K562 (cell line): ENCODE data around the gene DHX57. TPM values are rescaled to one million over a fixed set of nuclear protein-coding genes. Genes with fewer than 3 reads are reported as not detected.

Experiments used
- ATAC-seq: fragments of 200-7000 bp; cut with Tn5 transposase; 3 replicates; pipeline ENCODE4 v1.9.1; 2020; ENCODE audit warnings: moderate library complexity
- BruUV-seq: library from RNA; stranded (reverse); fragments of 400-500 nt; replicated peaks from 2 replicates; lab custom pipeline; 2021; lab: Mats Ljungman, UMichigan
- CTCF ChIA-PET: fragments of 300-600 bp; formaldehyde crosslinking; extraction: SDS; loops from one replicate; lab custom pipeline; 2021; ENCODE audit warnings: low intra/inter-chr PET ratio; lab: Yijun Ruan, JAX
- POLR2A ChIA-PET: fragments of 300-600, 350-650 bp; sonication (Branson Sonifier 250); formaldehyde crosslinking; extraction: SDS; loops from one replicate; lab custom pipeline; 2021; ENCODE audit warnings: antibody characterized with exemption, inconsistent platforms; lab: Yijun Ruan, JAX
- DNase-seq, 4 experiments: peaks; one replicate each; pipeline versions ENCODE4 v3.0.0 to v3.0.0-alpha.2; 2011 to 2018; ENCODE audit warnings: low spot score in 3 of 4, mixed read lengths in 3 of 4; ENCODE audit errors: extremely low read depth in 1 of 4
- FAIRE-seq: peaks from 2 replicates; lab custom pipeline; 2011; peaks lifted over from hg19 to GRCh38; lab: Jason Lieb, UNC
- H2AFZ ChIP-seq: 2 replicates; pipeline ENCODE4 v1.6.0; 2011; ENCODE audit warnings: low read depth, low read length, control low read depth, inconsistent platforms
- H3K27ac ChIP-seq: fragments of 200-600 bp; 3 replicates; pipeline ENCODE4 v1.8.0; 2011; ENCODE audit warnings: low read depth, mild to moderate bottlenecking, control low read depth, inconsistent platforms, low read length, moderate library complexity, mixed read lengths; ENCODE audit errors: extremely low read depth
- H3K27me3 ChIP-seq, 2 experiments: fragments of 300-600 bp in 1 of 2; 2 replicates in 1 of 2; 3 replicates in 1 of 2; pipeline versions ENCODE4 v1.6.0 to v1.8.0; 2011; ENCODE audit warnings: inconsistent platforms in 2 of 2, low read length in 2 of 2, mild to moderate bottlenecking in 1 of 2, mixed read lengths in 1 of 2, moderate library complexity in 1 of 2; ENCODE audit not compliant: control insufficient read depth in 2 of 2, insufficient read depth in 2 of 2
- H3K36me3 ChIP-seq: fragments of 300-600 bp; 3 replicates; pipeline ENCODE4 v1.8.0; 2011; ENCODE audit warnings: mild to moderate bottlenecking, low read length, inconsistent platforms; ENCODE audit not compliant: control insufficient read depth, insufficient read depth
- H3K4me1 ChIP-seq, 2 experiments: fragments of 200-600 bp in 1 of 2; replicated peaks in 1 of 2; 2 replicates in 1 of 2; 3 replicates in 1 of 2; pipeline versions ENCODE4 v1.5.1 to v1.8.0; 2011; ENCODE audit warnings: inconsistent platforms in 2 of 2, low read length in 2 of 2, mild to moderate bottlenecking in 1 of 2, mixed read lengths in 1 of 2, moderate library complexity in 1 of 2; ENCODE audit not compliant: control insufficient read depth in 2 of 2, insufficient read depth in 2 of 2
- H3K4me2 ChIP-seq: 2 replicates; pipeline ENCODE4 v1.6.1; 2011; ENCODE audit warnings: low read length, control low read depth, inconsistent platforms, mixed read lengths; ENCODE audit not compliant: insufficient read depth
- H3K4me3 ChIP-seq: fragments of 200-600 bp; sonication (generic), shearing (Covaris generic); 2 replicates; pipeline ENCODE4 v1.5.1; 2016; ENCODE audit warnings: control low read depth, inconsistent platforms
- H3K79me2 ChIP-seq: fragments of 200-600 bp; 3 replicates; pipeline ENCODE4 v1.8.0; 2011; ENCODE audit warnings: low read length, inconsistent platforms; ENCODE audit not compliant: control insufficient read depth, insufficient read depth
- H3K9ac ChIP-seq, 2 experiments: 2 replicates each; pipeline versions ENCODE4 v1.6.0 to v1.6.1; 2011; ENCODE audit warnings: low read depth in 2 of 2, low read length in 2 of 2, control low read depth in 1 of 2, inconsistent platforms in 1 of 2, mild to moderate bottlenecking in 1 of 2, mixed read lengths in 1 of 2; ENCODE audit not compliant: insufficient read depth in 1 of 2
- H3K9me1 ChIP-seq: one replicate; pipeline ENCODE4 v1.6.0; 2011; ENCODE audit warnings: inconsistent platforms, mild to moderate bottlenecking, low read length, moderate library complexity; ENCODE audit not compliant: control insufficient read depth, insufficient read depth
- H3K9me3 ChIP-seq: replicated peaks from 2 replicates; pipeline ENCODE4 v1.5.1; 2011; ENCODE audit warnings: low read depth, low read length, inconsistent platforms; ENCODE audit not compliant: control insufficient read depth, insufficient read depth
- H4K20me1 ChIP-seq: replicated peaks from 2 replicates; pipeline ENCODE4 v1.6.1; 2011; ENCODE audit warnings: low read length, inconsistent platforms, mixed read lengths; ENCODE audit not compliant: control insufficient read depth, insufficient read depth
- ADNP ChIP-seq: fragments of 200-800 bp; sonication (Bioruptor generic); IDR thresholded peaks from 2 replicates; pipeline ENCODE4 v1.6.1; 2016; ENCODE audit warnings: missing genetic modification characterization, missing compliant biosample characterization
- BCOR ChIP-seq: fragments of 450-650 bp; IDR thresholded peaks from 2 replicates; pipeline ENCODE4 v1.6.1; 2016
- CBX8 ChIP-seq: fragments of 200-600 bp; sonication (generic); IDR thresholded peaks from 2 replicates; pipeline ENCODE4 v1.6.1; 2012; ENCODE audit warnings: borderline replicate concordance, mixed run types, low read depth, mild to moderate bottlenecking, moderate library complexity, mixed read lengths, low read length, control low read depth, inconsistent platforms; ENCODE audit not compliant: poor library complexity, severe bottlenecking; ENCODE audit errors: extremely low read depth
- ELF2 ChIP-seq: fragments of 250-450 bp; sonication (Bioruptor Pico); IDR thresholded peaks from 2 replicates; pipeline ENCODE4 v1.5.0; 2021; ENCODE audit warnings: mild to moderate bottlenecking
- ELK1 ChIP-seq: sonication (generic); formaldehyde crosslinking; IDR thresholded peaks from 2 replicates; pipeline ENCODE4 v1.8.1; 2022; ENCODE audit warnings: missing genetic modification reagents
- FOS ChIP-seq: IDR thresholded peaks from 3 replicates; pipeline ENCODE4 v1.6.1; 2011; ENCODE audit not compliant: insufficient read length; ENCODE audit errors: extremely low read depth
- HDGF ChIP-seq: fragments of 450-650 bp; IDR thresholded peaks from 2 replicates; pipeline ENCODE4 v1.6.1; 2016
- LARP7 ChIP-seq: fragments of 450-650 bp; IDR thresholded peaks from 2 replicates; pipeline ENCODE4 v1.6.1; 2016
- MIER1 ChIP-seq: fragments of 450-650 bp; IDR thresholded peaks from 2 replicates; pipeline ENCODE4 v1.6.1; 2016; ENCODE audit warnings: antibody characterized with exemption, mild to moderate bottlenecking, low read depth
- MTA1 ChIP-seq: fragments of 450-650 bp; IDR thresholded peaks from 2 replicates; pipeline ENCODE4 v1.6.1; 2017; ENCODE audit warnings: borderline replicate concordance
- RBM14 ChIP-seq: fragments of 200-400 bp; formaldehyde crosslinking; IDR thresholded peaks from 2 replicates; pipeline ENCODE4 v1.6.1; 2018; ENCODE audit warnings: low read depth, mild to moderate bottlenecking, low read length, moderate library complexity, borderline replicate concordance; ENCODE audit not compliant: insufficient read depth
- RBM25 ChIP-seq: fragments of 200-400 bp; formaldehyde crosslinking; IDR thresholded peaks from 2 replicates; pipeline ENCODE4 v1.6.1; 2018; ENCODE audit warnings: low read length, low read depth, moderate library complexity; ENCODE audit not compliant: severe bottlenecking
- RBM39 ChIP-seq: fragments of 200-400 bp; formaldehyde crosslinking; optimal IDR thresholded peaks from 2 replicates; pipeline ENCODE3; 2018; ENCODE audit warnings: low read depth, low read length
- THRAP3 ChIP-seq: fragments of 450-650 bp; IDR thresholded peaks from 2 replicates; pipeline ENCODE4 v1.6.1; 2016; ENCODE audit warnings: mild to moderate bottlenecking, inconsistent platforms, borderline replicate concordance
- WGBS: fragments of 100-300 bp; shearing (Covaris generic); methylation state at CpG from one replicate; pipeline ENCODE4 v1.1.6; 2016; ENCODE audit warnings: low coverage, mixed read lengths; ENCODE audit not compliant: insufficient coverage; ENCODE audit errors: missing lambda C conversion rate; 5-methylcytosine and 5-hydroxymethylcytosine counted together
- in situ Hi-C: fragments of 300-500 bp; cut with MboI; formaldehyde crosslinking; loops from 4 replicates; pipeline ENCODE4 v1.15.0; 2018; ENCODE audit warnings: inconsistent platforms, mixed read lengths
- intact Hi-C: fragments of 100-400 bp; cut with micrococcal nuclease; formaldehyde crosslinking; loops from 2 replicates; pipeline ENCODE4 v1.14.2; 2022
- polyA plus RNA-seq, 8 experiments: library from polyadenylated mRNA; depleted of rRNA in 4 of 8; stranded (reverse) in 5 of 8; unstranded in 3 of 8; fragments of >200 nt; fragmentation: Nextera tagmentation in 2 of 8; fragmentation: Illumina TruSeq in 1 of 8; extraction: Ambion mirVana in 2 of 8; extraction: Trizol in 1 of 8; gene quantifications; 2 replicates each; pipeline versions ENCODE4 v1.2.1 to v1.2.3, GENCODE V29; 2011 to 2014; ENCODE audit warnings: inconsistent platforms in 1 of 8, missing spikeins in 1 of 8
- total RNA-seq, 7 experiments: library from RNA; depleted of rRNA in 6 of 7; stranded (reverse); fragments of >200 nt in 6 of 7; fragmentation: Illumina TruSeq in 2 of 7; extraction: Trizol in 2 of 7; gene quantifications; 2 replicates each; pipeline versions ENCODE4 v1.2.1 to v1.2.3, GENCODE V29; 2011 to 2021; ENCODE audit warnings: low replicate concordance in 1 of 7

Gene DHX57
- total and polyA plus RNA-seq, 9 of the 15 experiments (the other 6 are each of a cell fraction or from before 2014, with no cell fraction given), result 7.4 to 23.6 (median 17.9) TPM

DNA sequence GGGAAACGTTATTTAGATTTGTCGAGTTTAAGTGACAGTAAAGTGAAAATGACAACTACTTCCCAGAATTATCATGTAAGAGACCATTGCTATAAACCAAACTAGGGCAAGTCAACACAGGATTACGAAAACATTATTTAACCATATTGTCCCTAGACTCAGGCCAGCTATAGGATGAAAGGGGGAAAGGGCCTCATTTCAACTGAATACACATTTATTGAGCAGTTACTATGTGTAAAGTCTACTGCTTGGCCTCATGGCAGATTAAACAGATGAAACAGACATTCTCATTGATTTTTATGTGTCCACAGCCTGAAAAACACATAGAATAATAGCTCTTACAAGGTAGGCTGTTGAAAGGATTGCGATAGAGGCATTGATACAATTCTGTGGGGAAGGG is 46.7 kb upstream of the DHX57 start (continued):
- TF ChIP-seq FOS (no peak), ADNP (no peak), LARP7 (no peak), RBM39 (no peak)
- TF ChIP-seq, all 486 proteins: peak for 0

DNA sequence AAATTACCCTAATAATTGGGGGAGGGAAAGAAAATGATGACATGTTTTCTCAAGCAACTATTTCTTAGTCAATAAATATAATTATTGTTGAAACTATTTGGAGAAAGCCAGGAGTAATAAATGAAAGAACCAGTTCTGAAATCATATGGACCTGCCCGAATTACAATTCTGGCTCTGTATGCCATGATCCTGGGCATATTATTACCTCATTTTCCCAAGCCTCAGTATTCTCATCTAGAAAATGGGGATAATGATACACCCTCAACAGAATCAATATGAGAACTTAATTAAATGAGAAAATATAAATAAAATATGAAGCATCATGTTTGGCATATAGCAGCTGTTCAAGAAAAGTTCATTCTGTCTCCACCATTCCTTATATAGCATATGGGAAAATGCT is 36.9 kb upstream of the DHX57 start:
- Histone ChIP-seq H3K4me3 (no peak overlapping the region), H4K20me1 (no peaks in the 10 kb centered on the region), H3K36me3 (no peaks in the 10 kb centered on the region), H3K27me3 (no peaks in the 10 kb centered on the region), H3K27ac (no peak overlapping the region), H3K9me3 (no peaks in the 10 kb centered on the region), H3K9me1 (no peaks in the 10 kb centered on the region), H2AFZ (no peak overlapping the region), H3K4me2 (no peak overlapping the region), H3K9ac (no peak overlapping the region), H3K79me2 (no peaks in the 10 kb centered on the region), H3K4me1 (no peaks in the 10 kb centered on the region)
- ChIA-PET CTCF (no interaction called here), POLR2A (interaction anchor here (0.9 to 1.6 kb wide), 4 partner anchors 11 to 35 kb away, joined by 3 to 4 read pairs (median 3); no protein-coding TSS in a partner anchor)
- no TSS peak for BruUV-seq
- in situ Hi-C loops (no loop called here), intact Hi-C loops (loop anchor here (5.0 kb wide), 1 partner anchor 65 kb away; no protein-coding TSS in a partner anchor)
- TF ChIP-seq MIER1 (no peak), MTA1 (no peak), THRAP3 (no peak), ELF2 (CRISPR knock-in tag) (no peak), RBM14 (no peak), CBX8 (no peak), HDGF (no peak), RBM25 (peak; percentile 71), BCOR (0 out of 2 replicates have a peak, but pooled peaks have one; percentile 43), RBM39 (no peak), ELK1 (no peak)
- DNase-seq (no peak), FAIRE-seq (no peak), ATAC-seq (no peak)
- WGBS, result 15% methylated on average over 1 of the region's 1 CpG
